ENCODE results near the gene AEBP2. TPM values are rescaled to one million over a fixed set of nuclear protein-coding genes. Genes with fewer than 3 reads are reported as not detected.

The AEBP2 gene
- total and polyA plus RNA-seq, 2 of the 8 experiments (the other 6 are each of a cell fraction or from before 2014, with no cell fraction given) = 13.6 to 61.4 TPM

- FAIRE-seq (no peak), DNase-seq (ENCODE audit: low read depth in 1 of 2, low spot score in 2 of 2) (no peak)
- CTCF ChIA-PET (ENCODE audit: partially characterized antibody) = interaction anchor here (0.6 to 1.9 kb wide), 5 partner anchors 11 to 241 kb away, joined by 3 to 5 read pairs (median 3); no protein-coding TSS in a partner anchor
These were observed 36.4 kb upstream of the AEBP2 start for GRCh38 chr12:19402743-19403431.

More at GRCh38 chr12:19402743-19403431, 36.4 kb upstream of the AEBP2 start:
- Histone ChIP-seq H3K56ac (replicated peaks; ENCODE audit: insufficient read length, low read depth, low read length) (no peak overlapping the region), H3K23me2 (ENCODE audit: low read depth, low read length) (no peaks in the 10 kb centered on the region), H2BK12ac (ENCODE audit: low read depth, low read length) (peak overlapping the region; percentile 44; the same call in 1 of the 2 replicates), H3K4ac (replicated peaks; ENCODE audit: insufficient read length, low read depth, low read length) (no peak overlapping the region), H4K20me1 (replicated peaks in 1 of 2; ENCODE audit: control insufficient read depth in 1 of 2, insufficient read depth in 2 of 2, low read length in 2 of 2) (no peaks in the 10 kb centered on the region), H3K4me3 (ENCODE audit: extremely low read depth in 1 of 4, insufficient read depth in 2 of 4, low read depth in 3 of 4, low read length in 4 of 4) (no peak overlapping the region), H3K4me1 (replicated peaks in 1 of 4; ENCODE audit: control insufficient read depth in 3 of 4, insufficient read depth in 4 of 4, low read length in 3 of 4) (peaks cover 0 to 4% (median 0%) of the 10 kb centered on the region in 4 experiments; a peak in 2 of 7 replicates), H3K79me2 (ENCODE audit: control insufficient read depth in 1 of 2, insufficient read depth in 2 of 2, low read length in 2 of 2) (no peaks in the 10 kb centered on the region), H2BK20ac (ENCODE audit: low read length) (peak overlapping the region; percentile 61; the same call in 1 of the 2 replicates), H4K8ac (ENCODE audit: extremely low read depth, insufficient read depth, low read length) (no peak overlapping the region), H3K27ac (ENCODE audit: low read depth, low read length) (no peak overlapping the region), H3K27me3 (replicated peaks in 1 of 4; ENCODE audit: control insufficient read depth in 3 of 4, extremely low read depth in 1 of 4, insufficient read depth in 3 of 4, low read length in 3 of 4) (no peaks in the 10 kb centered on the region), H3K36me3 (ENCODE audit: control insufficient read depth in 2 of 4, insufficient read depth in 4 of 4, low read length in 3 of 4) (no peaks in the 10 kb centered on the region), H2BK5ac (ENCODE audit: low read depth, low read length) (peak overlapping the region; percentile 26; the same call in 1 of the 2 replicates), H2BK120ac (replicated peaks; ENCODE audit: low read depth, low read length) (no peak overlapping the region), H2BK15ac (ENCODE audit: low read length) (peak overlapping the region; percentile 82; the same call in 1 of the 2 replicates), H2AK5ac (ENCODE audit: low read depth, low read length) (peak overlapping the region; percentile 17; the same call in 1 of the 2 replicates), H3K79me1 (ENCODE audit: low read depth, low read length) (no peaks in the 10 kb centered on the region), H2AFZ (ENCODE audit: low read length) (peak overlapping the region; percentile 37; the same call in 1 of the 2 replicates), H3K18ac (ENCODE audit: extremely low read depth, low read length) (no peak overlapping the region), H3K9me3 (ENCODE audit: insufficient read depth in 2 of 2, low read depth in 1 of 2, low read length in 1 of 2) (no peaks in the 10 kb centered on the region), H4K91ac (replicated peaks; ENCODE audit: insufficient read length, low read length) (no peak overlapping the region), H4K5ac (ENCODE audit: insufficient read length, low read depth, low read length) (no peak overlapping the region), H3K23ac (ENCODE audit: insufficient read length) (no peak overlapping the region), H3K4me2 (ENCODE audit: insufficient read depth in 1 of 2, low read depth in 2 of 2, low read length in 2 of 2) (no peak overlapping the region), H3K9ac (replicated peaks in 1 of 4; ENCODE audit: extremely low read depth in 1 of 4, low read depth in 3 of 4, low read length in 3 of 4) (no peak overlapping the region), H3K14ac (ENCODE audit: insufficient read length) (no peak overlapping the region)
- TF ChIP-seq, protein P1, sequence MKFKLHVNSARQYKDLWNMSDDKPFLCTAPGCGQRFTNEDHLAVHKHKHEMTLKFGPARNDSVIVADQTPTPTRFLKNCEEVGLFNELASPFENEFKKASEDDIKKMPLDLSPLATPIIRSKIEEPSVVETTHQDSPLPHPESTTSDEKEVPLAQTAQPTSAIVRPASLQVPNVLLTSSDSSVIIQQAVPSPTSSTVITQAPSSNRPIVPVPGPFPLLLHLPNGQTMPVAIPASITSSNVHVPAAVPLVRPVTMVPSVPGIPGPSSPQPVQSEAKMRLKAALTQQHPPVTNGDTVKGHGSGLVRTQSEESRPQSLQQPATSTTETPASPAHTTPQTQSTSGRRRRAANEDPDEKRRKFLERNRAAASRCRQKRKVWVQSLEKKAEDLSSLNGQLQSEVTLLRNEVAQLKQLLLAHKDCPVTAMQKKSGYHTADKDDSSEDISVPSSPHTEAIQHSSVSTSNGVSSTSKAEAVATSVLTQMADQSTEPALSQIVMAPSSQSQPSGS (IDR thresholded peaks at IDR 0.05; ENCODE audit: low read length) = no peak
- no peak for TF ChIP-seq NANOG (IDR thresholded peaks at IDR 0.05; ENCODE audit: insufficient read depth, low read depth, low read length, poor library complexity, severe bottlenecking)
- no peak for TF ChIP-seq JUND (IDR thresholded peaks at IDR 0.05; ENCODE audit: low read length)
- TF ChIP-seq HDAC2 (IDR thresholded peaks at IDR 0.05; ENCODE audit: borderline replicate concordance in 1 of 2, low read depth in 2 of 2, low read length in 2 of 2) = no peak
- TF ChIP-seq POLR2A (IDR thresholded peaks at IDR 0.05; ENCODE audit: control extremely low read depth in 1 of 2, low read depth in 2 of 2, low read length in 2 of 2) = no peak
- TF ChIP-seq TAF7 (optimal IDR thresholded peaks at IDR 0.05; ENCODE audit: borderline replicate concordance, low read depth, low read length) = no peak
- no peak for TF ChIP-seq CTBP2 (IDR thresholded peaks at IDR 0.05; ENCODE audit: borderline replicate concordance, insufficient read depth, insufficient read length, low read length)
- TF ChIP-seq CBX5 (IDR thresholded peaks at IDR 0.05; ENCODE audit: low read depth, low read length) = no peak
- TF ChIP-seq SUZ12 (IDR thresholded peaks at IDR 0.05; ENCODE audit: low read length) = no peak
- WGBS, 2 experiments (ENCODE audit: extremely low coverage in 1 of 2, insufficient coverage in 1 of 2, insufficient read length in 1 of 2, insufficient replicate concordance in 2 of 2, low coverage in 1 of 2, low lambda C conversion rate in 2 of 2, missing lambda C conversion rate in 1 of 2) = 95% methylated on average over 4 of the region's 4 CpGs; no CpG with 5 or more reads in 1 of the 2 experiments
- POLR2A ChIA-PET (ENCODE audit: partially characterized antibody) = interaction anchor here (1.0 to 2.8 kb wide), 4 partner anchors 11 to 37 kb away, joined by 3 to 11 read pairs (median 3); partner anchors contain the start of gene AEBP2

All from H1 (cell line).